Measurements from ENCODE around the gene ITGA1. TPM values are rescaled to one million over a fixed set of nuclear protein-coding genes. Genes with fewer than 3 reads are reported as not detected.
A peak's percentile ranks its signal among the peaks of the same experiment; 100 is the strongest.

The ITGA1 gene
- total RNA-seq (10 to 100 TPM; 10.4 to 17.1 (median 14.7) TPM), polyA plus RNA-seq (10 to 100 TPM in 1 of 2 donors, 1 to 10 TPM in 1; 4.9 to 41.2 TPM)
- long read RNA-seq, donor 1, full-length matches to known transcripts, result 1 of 7 reads
- long read RNA-seq, donor 1, partial matches to known transcripts, result 6 of 7 reads
- long read RNA-seq, donor 1, other reads (novel, unspliced or antisense), result 0 of 7 reads
- long read RNA-seq, donor 2, full-length matches to known transcripts, result 3 of 3 reads
- long read RNA-seq, donor 2, partial matches to known transcripts, result 0 of 3 reads
- long read RNA-seq, donor 2, other reads (novel, unspliced or antisense), result 0 of 3 reads
- long read RNA-seq, donor 3, full-length matches to known transcripts, result 8 of 17 reads
- long read RNA-seq, donor 3, partial matches to known transcripts, result 2 of 17 reads
- long read RNA-seq, donor 3, other reads (novel, unspliced or antisense), result 7 of 17 reads

GRCh38 chr5:52787600-52788504 is at the start of gene ITGA1, which contains the start of gene PELO:
Gene ITGA1 (plus strand): TSS chr5:52787916. CDS start chr5:52788354, 438 bp downstream.
Gene PELO (plus strand): TSS chr5:52787916. CDS start chr5:52800395, 12,479 bp downstream.
- peak; percentile 68 to 82 (median 76) for DNase-seq
- Histone ChIP-seq H3K9me3 (no peaks in the 10 kb centered on the region), H3K4me3 (peak within 1 kb of the TSS; percentile 60), H3K27ac (peak within 1 kb of the TSS; percentile 79 to 88), H3K27me3 (no peaks in the 10 kb centered on the region), H3K36me3 (no peaks in the 10 kb centered on the region), H3K4me1 (ENCODE audit: insufficient read depth) (no peaks in the 10 kb centered on the region)
- TF ChIP-seq EP300 (IDR thresholded peaks at IDR 0.05) (no peak), POLR2A (IDR thresholded peaks at IDR 0.05) (peak; percentile 30), CTCF (IDR thresholded peaks at IDR 0.05) (peak in 2 of 3 donors; percentile 34 to 43)
- WGBS, 3 donors, result 0 to 1% (median 0%) methylated on average over 59 to 61 of the region's 61 CpGs
- intact Hi-C loops (cut with DNase I), result loop anchor here in 1 of 4 donors (2.0 kb wide), 1 partner anchor 127 kb away; no protein-coding TSS in a partner anchor

GRCh38 chr5:52738095-52738506 is 49.6 kb upstream of the ITGA1 start:
- Histone ChIP-seq H3K4me3 (no peak overlapping the region), H3K9me3 (no peaks in the 10 kb centered on the region), H3K36me3 (no peaks in the 10 kb centered on the region), H3K27me3 (no peaks in the 10 kb centered on the region), H3K4me1 (ENCODE audit: insufficient read depth) (peaks cover 2% of the 10 kb centered on the region), H3K27ac (no peak overlapping the region)
- intact Hi-C loops (cut with DNase I), result no loop called here
- TF ChIP-seq EP300 (IDR thresholded peaks at IDR 0.05), result no peak
- no peak for TF ChIP-seq POLR2A (IDR thresholded peaks at IDR 0.05)
- no peak for TF ChIP-seq CTCF (IDR thresholded peaks at IDR 0.05)
- DNase-seq, result no peak

GRCh38 chr5:52740007-52740406 is 47.7 kb upstream of the ITGA1 start:
- no peak for TF ChIP-seq CTCF (IDR thresholded peaks at IDR 0.05)
- TF ChIP-seq POLR2A (IDR thresholded peaks at IDR 0.05), result no peak
- Histone ChIP-seq H3K27me3 (no peaks in the 10 kb centered on the region), H3K36me3 (no peaks in the 10 kb centered on the region), H3K4me1 (ENCODE audit: insufficient read depth) (peaks cover 2% of the 10 kb centered on the region), H3K27ac (no peak overlapping the region), H3K4me3 (no peak overlapping the region), H3K9me3 (no peaks in the 10 kb centered on the region)
- no peak for DNase-seq
- WGBS, 3 donors, result 82 to 93% (median 89%) methylated on average over 2 of the region's 2 CpGs
- intact Hi-C loops (cut with DNase I), result no loop called here

GRCh38 chr5:52743012-52743411 is 44.7 kb upstream of the ITGA1 start:
- DNase-seq, result no peak
- H3K4me3 ChIP-seq, result no peak overlapping the region
- H3K27ac ChIP-seq, result no peak overlapping the region
- no peaks in the 10 kb centered on the region for H3K36me3 ChIP-seq
- peaks cover 2% of the 10 kb centered on the region for H3K4me1 ChIP-seq (ENCODE audit: insufficient read depth)
- no peaks in the 10 kb centered on the region for H3K27me3 ChIP-seq
- H3K9me3 ChIP-seq, result no peaks in the 10 kb centered on the region
- WGBS, 3 donors, result 76 to 87% (median 86%) methylated on average over 2 of the region's 2 CpGs
- TF ChIP-seq CTCF (IDR thresholded peaks at IDR 0.05) (no peak), POLR2A (IDR thresholded peaks at IDR 0.05) (no peak), EP300 (IDR thresholded peaks at IDR 0.05) (no peak)
- intact Hi-C loops (cut with DNase I), result no loop called here
